GM23338 (cell line): ENCODE measurements around the gene EXOC3L4. TPM values are rescaled to one million over a fixed set of nuclear protein-coding genes. Genes with fewer than 3 reads are reported as not detected.

Source experiments
- polyA plus RNA-seq: library from polyadenylated mRNA; unstranded; fragments of >200 nt; fragmentation: Nextera tagmentation; extraction: Ambion mirVana; gene quantifications from 2 replicates; pipeline ENCODE4 v1.2.1, GENCODE V29; 2016
- total RNA-seq: library from RNA; depleted of rRNA; stranded (reverse); fragments of >200 nt; shearing (Covaris generic); gene quantifications from 2 replicates; pipeline ENCODE4 v1.2.3, GENCODE V29; 2014; rRNA removed

The EXOC3L4 gene
- total and polyA plus RNA-seq, 2 experiments from 2014 or later = not detected

Other genes starting within 250 kb of the EXOC3L4 start
- gene AMN, start 172.1 kb upstream of the EXOC3L4 start, total RNA-seq = 0.16 and 0.69 TPM in 2 replicates
- gene AMN, start 172.1 kb upstream of the EXOC3L4 start, polyA plus RNA-seq = 1.2 and 1.6 TPM in 2 replicates
- 97.4 and 127 TPM in 2 replicates for gene CDC42BPB, start 37.2 kb upstream of the EXOC3L4 start, total RNA-seq
- gene CDC42BPB, start 37.2 kb upstream of the EXOC3L4 start, polyA plus RNA-seq = 12.3 and 13.5 TPM in 2 replicates
- gene LBHD2, start 10.5 kb upstream of the EXOC3L4 start, total RNA-seq = not detected in 2 replicates
- not detected in 2 replicates for gene LBHD2, start 10.5 kb upstream of the EXOC3L4 start, polyA plus RNA-seq
- 9.8 and 14.1 TPM in 2 replicates for gene TNFAIP2, start 28.7 kb downstream of the EXOC3L4 start, total RNA-seq
- gene TNFAIP2, start 28.7 kb downstream of the EXOC3L4 start, polyA plus RNA-seq = 9.9 and 10.1 TPM in 2 replicates
- 177 and 194 TPM in 2 replicates for gene EIF5, start 239.5 kb downstream of the EXOC3L4 start, total RNA-seq
- gene EIF5, start 239.5 kb downstream of the EXOC3L4 start, polyA plus RNA-seq = 476 and 634 TPM in 2 replicates